Heart left ventricle (tissue), 16 donors: ENCODE measurements around the gene TIMM50. TPM values are rescaled to one million over a fixed set of nuclear protein-coding genes. Genes with fewer than 3 reads are reported as not detected.
A peak's percentile ranks its signal among the peaks of the same experiment; 100 is the strongest.

Experiments used
- ATAC-seq, 4 donors: fragments of 200-7000 bp; cut with Tn5 transposase; one replicate each; pipeline ENCODE4 v1.9.1; 2020 to 2022; ENCODE audit warnings: moderate library complexity in 4 of 4, mild to moderate bottlenecking in 3 of 4, moderate number of reproducible peaks in 1 of 4
- DNase-seq, 5 donors: peaks; one replicate each; pipeline ENCODE4 v3.0.0-alpha.2; 2020
- H3K27ac ChIP-seq, 12 donors: fragments of 200-600 bp; sonication (generic) in 4 of 12; one replicate each; pipeline versions ENCODE4 v1.5.0 to v1.8.0; 2016 to 2022; ENCODE audit warnings: mild to moderate bottlenecking in 2 of 12
- H3K27me3 ChIP-seq, 9 donors: fragments of 200-600 bp; sonication (generic) in 2 of 9; one replicate each; pipeline versions ENCODE4 v1.5.1 to v1.8.0; 2016 to 2022; ENCODE audit warnings: mild to moderate bottlenecking in 3 of 9
- H3K36me3 ChIP-seq, 9 donors: fragments of 200-600 bp; sonication (generic) in 2 of 9; one replicate each; pipeline versions ENCODE4 v1.5.0 to v1.8.0; 2018 to 2022; ENCODE audit warnings: mild to moderate bottlenecking in 2 of 9
- H3K4me1 ChIP-seq, 12 donors: fragments of 200-600 bp; sonication (generic) in 4 of 12; one replicate each; pipeline versions ENCODE4 v1.5.0 to v1.8.0; 2016 to 2022; ENCODE audit warnings: mild to moderate bottlenecking in 3 of 12
- H3K4me3 ChIP-seq, 12 donors: fragments of 200-600 bp; sonication (generic) in 4 of 12; one replicate each; pipeline versions ENCODE4 v1.5.0 to v1.8.0; 2017 to 2022; ENCODE audit warnings: mild to moderate bottlenecking in 9 of 12, moderate library complexity in 4 of 12
- H3K9me3 ChIP-seq, 12 donors: fragments of 200-600 bp; sonication (generic) in 4 of 12; one replicate each; pipeline versions ENCODE4 v1.5.0 to v1.8.0; 2016 to 2022; ENCODE audit warnings: mild to moderate bottlenecking in 1 of 12
- POLR2A ChIP-seq, 2 donors: fragments of 450-650 bp; IDR thresholded peaks; one replicate each; pipeline ENCODE4 v1.6.1; 2017; ENCODE audit warnings: antibody characterized with exemption in 2 of 2, mild to moderate bottlenecking in 2 of 2, moderate library complexity in 2 of 2
- WGBS, 4 donors: extraction: QIAGEN DNeasy Blood & Tissue Kit in 2 of 4; methylation state at CpG; one replicate each; pipeline versions ENCODE4 v1.1.5 to v1.1.7; 2013 to 2018; 5-methylcytosine and 5-hydroxymethylcytosine counted together
- intact Hi-C, 10 donors: fragments of 100-400 bp; cut with DNase I; formaldehyde crosslinking; loops; one replicate each; pipeline versions ENCODE4 v1.11.1 to v1.14.2; 2022
- polyA plus RNA-seq, 2 donors: library from polyadenylated mRNA; stranded (reverse); fragments of 200-250 nt; gene quantifications; one replicate each; pipeline ENCODE4 v1.2.3, GENCODE V29; 2013
- total RNA-seq, 9 donors: library from RNA; depleted of rRNA in 2 of 9; stranded (reverse); fragments of >200 nt in 2 of 9; fragmentation: NEBNext Ultra II Directional in 3 of 9; extraction: Animal tissue kit (Norgen Biotek cat#: 25700) in 3 of 9; gene quantifications; one replicate each; pipeline versions ENCODE4 v1.1.0 to v1.2.4, GENCODE V29; 2016 to 2023
- TF ChIP-seq, protein P1 (sequence below), 12 donors: fragments of 200-600 bp; sonication (generic) in 4 of 12; IDR thresholded peaks; one replicate each; pipeline versions ENCODE4 v1.5.0 to v1.8.0; 2018 to 2022; ENCODE audit warnings: antibody characterized with exemption in 12 of 12, mild to moderate bottlenecking in 5 of 12
- donor health status: ischemic (EF 13 %, LVEDD 7.1; RV severe dilation, severe dysfunction).
- donor health status: healthy with polysubstance abuse.
- donor health status: DM: no; HTN: yes; CAD: no.
- donor health status: DM: no; HTN: no; CAD: no.
- donor health status: ischemic (EF 25% LVEDD 6.9; RV normal size, moderate dysfunction).
- donor health status: ischemic (EF 25% LVEDD 5.7; RV mildly dilated, moderate dysfunction).
- donor health status: healthy.
- donor health status: DM: yes; HTN: yes; CAD: no.
- donor health status: ischemic (EF 35%, LVEDD 5.7; RV mildly dilated, moderate dysfunction).
- donor health status: nonischemic (EF 11% LVEDD 7.7; RV severe dilation, severe dysfunction).
- donor health status: DM: yes; HTN: yes; CAD: no.
- donor health status: PGD.
- donor health status: ischemic (EF 29% LVEDD 5.4; RV normal size, mild dysfunction).
- donor health status: nonischemic (EF 23%, LVEDD 6.1; RV moderate dilation, normal function).

Gene TIMM50
- total and polyA plus RNA-seq, 11 donors = 66.0 to 106 (median 77.5) TPM

DNA sequence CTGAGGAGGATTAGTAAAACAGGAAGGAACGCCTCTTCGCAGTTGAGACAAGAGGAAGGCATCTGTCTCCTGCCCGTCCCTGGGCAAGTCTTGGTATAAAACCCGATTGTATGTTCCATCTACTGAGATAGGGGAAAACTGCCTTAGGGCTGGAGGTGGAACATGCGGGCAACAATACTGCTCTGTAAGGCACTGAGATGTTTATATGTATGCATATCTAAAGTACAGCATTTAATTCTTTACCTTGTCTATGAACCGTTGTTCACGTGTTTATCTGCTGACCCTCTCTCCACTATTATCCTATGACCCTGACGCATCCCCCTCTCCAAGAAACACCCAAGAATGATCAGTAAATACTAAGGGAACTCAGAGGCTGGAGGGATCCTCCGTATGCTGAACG lies 722 bp upstream of the TIMM50 start:
- TF ChIP-seq, protein P1, sequence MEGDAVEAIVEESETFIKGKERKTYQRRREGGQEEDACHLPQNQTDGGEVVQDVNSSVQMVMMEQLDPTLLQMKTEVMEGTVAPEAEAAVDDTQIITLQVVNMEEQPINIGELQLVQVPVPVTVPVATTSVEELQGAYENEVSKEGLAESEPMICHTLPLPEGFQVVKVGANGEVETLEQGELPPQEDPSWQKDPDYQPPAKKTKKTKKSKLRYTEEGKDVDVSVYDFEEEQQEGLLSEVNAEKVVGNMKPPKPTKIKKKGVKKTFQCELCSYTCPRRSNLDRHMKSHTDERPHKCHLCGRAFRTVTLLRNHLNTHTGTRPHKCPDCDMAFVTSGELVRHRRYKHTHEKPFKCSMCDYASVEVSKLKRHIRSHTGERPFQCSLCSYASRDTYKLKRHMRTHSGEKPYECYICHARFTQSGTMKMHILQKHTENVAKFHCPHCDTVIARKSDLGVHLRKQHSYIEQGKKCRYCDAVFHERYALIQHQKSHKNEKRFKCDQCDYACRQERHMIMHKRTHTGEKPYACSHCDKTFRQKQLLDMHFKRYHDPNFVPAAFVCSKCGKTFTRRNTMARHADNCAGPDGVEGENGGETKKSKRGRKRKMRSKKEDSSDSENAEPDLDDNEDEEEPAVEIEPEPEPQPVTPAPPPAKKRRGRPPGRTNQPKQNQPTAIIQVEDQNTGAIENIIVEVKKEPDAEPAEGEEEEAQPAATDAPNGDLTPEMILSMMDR (IDR thresholded peaks at IDR 0.05) = no peak
- no peak for TF ChIP-seq POLR2A (IDR thresholded peaks at IDR 0.05)
- Histone ChIP-seq H3K27ac (peak overlapping the region; percentile 4 to 89 (median 82)), H3K36me3 (peaks cover 0 to 43% (median 32%) of the 10 kb centered on the region in 9 donors), H3K4me1 (peaks cover 0 to 26% (median 16%) of the 10 kb centered on the region in 12 donors), H3K4me3 (peak overlapping the region in 11 of 12 donors; percentile 75 to 100 (median 90)), H3K9me3 (no peaks in the 10 kb centered on the region), H3K27me3 (no peaks in the 10 kb centered on the region)
- 51 to 54% (median 52%) methylated on average over 10 of the region's 10 CpGs for WGBS, 4 donors
- DNase-seq (no peak), ATAC-seq (no peak)
- intact Hi-C loops = loop anchor here in 2 of 10 donors (5.0 to 10.0 kb wide), 2 partner anchors 43 to 55 kb away; partner anchors contain the start of genes EID2B (in 1 of the 2) and RPS16 (in 1 of the 2)

DNA sequence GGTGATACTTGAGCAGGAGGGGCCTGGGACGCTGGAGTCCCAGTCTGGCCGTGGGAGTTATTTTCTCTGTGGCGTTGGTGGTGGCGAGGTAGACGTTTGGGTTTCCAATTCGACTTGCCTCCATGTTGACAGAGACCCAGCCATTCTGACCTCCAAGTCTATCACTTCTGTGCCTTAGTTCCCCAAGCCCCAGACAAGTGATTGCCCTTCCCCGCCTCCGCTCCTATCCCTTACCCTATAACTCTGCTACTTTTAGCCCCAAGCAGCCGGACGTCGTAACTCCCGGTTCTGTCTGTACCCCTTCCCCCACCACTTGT lies 549 bp downstream of the TIMM50 start:
- H3K27me3 ChIP-seq = no peaks in the 10 kb centered on the region
- intact Hi-C loops = loop anchor here in 1 of 10 donors (5.0 kb wide), 1 partner anchor 44 kb away; the partner anchor contains the start of gene RPS16
- peaks cover 0 to 43% (median 39%) of the 10 kb centered on the region in 9 donors for H3K36me3 ChIP-seq
- H3K4me3 ChIP-seq = peak overlapping the region; percentile 75 to 100 (median 90)
- H3K4me1 ChIP-seq = peaks cover 0 to 19% (median 15%) of the 10 kb centered on the region in 12 donors
- peak in 1 of 4 donors; percentile 2 for ATAC-seq
- TF ChIP-seq, protein P1 (IDR thresholded peaks at IDR 0.05) = no peak
- TF ChIP-seq POLR2A (IDR thresholded peaks at IDR 0.05) = no peak
- no peaks in the 10 kb centered on the region for H3K9me3 ChIP-seq
- peak overlapping the region in 10 of 12 donors; percentile 63 to 89 (median 84) for H3K27ac ChIP-seq
- WGBS, 4 donors = 0 to 1% (median 0%) methylated on average over 11 to 12 of the region's 12 CpGs
- DNase-seq = no peak

DNA sequence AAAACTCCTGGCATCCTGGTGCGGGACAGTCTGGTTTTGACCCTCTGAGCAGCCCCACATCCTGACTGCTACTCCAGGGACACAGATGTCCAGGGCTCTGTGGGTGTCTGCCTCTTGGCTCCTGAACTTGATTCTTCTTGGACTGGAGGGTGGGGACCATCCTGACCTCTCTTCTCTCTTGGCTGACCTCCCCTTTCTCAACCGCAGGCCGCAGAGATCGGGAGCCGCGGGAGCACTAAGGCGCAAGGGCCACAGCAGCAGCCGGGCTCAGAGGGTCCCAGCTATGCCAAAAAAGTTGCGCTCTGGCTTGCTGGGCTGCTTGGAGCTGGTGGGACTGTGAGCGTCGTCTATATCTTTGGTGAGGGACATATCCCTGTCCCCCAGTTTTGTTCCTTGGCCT lies 1.0 kb downstream of the TIMM50 start:
- Histone ChIP-seq H3K27me3 (no peaks in the 10 kb centered on the region), H3K4me3 (peak overlapping the region; percentile 75 to 100 (median 90)), H3K4me1 (peaks cover 0 to 19% (median 15%) of the 10 kb centered on the region in 12 donors), H3K27ac (no peak overlapping the region), H3K36me3 (peaks cover 0 to 46% (median 40%) of the 10 kb centered on the region in 9 donors), H3K9me3 (no peaks in the 10 kb centered on the region)
- ATAC-seq (no peak), DNase-seq (no peak)
- TF ChIP-seq POLR2A (IDR thresholded peaks at IDR 0.05) = no peak
- TF ChIP-seq, protein P1 (IDR thresholded peaks at IDR 0.05) = no peak
- intact Hi-C loops = loop anchor here in 1 of 10 donors (5.0 kb wide), 1 partner anchor 44 kb away; the partner anchor contains the start of gene RPS16
- 66 to 72% (median 69%) methylated on average over 9 to 11 of the region's 11 CpGs for WGBS, 4 donors

DNA sequence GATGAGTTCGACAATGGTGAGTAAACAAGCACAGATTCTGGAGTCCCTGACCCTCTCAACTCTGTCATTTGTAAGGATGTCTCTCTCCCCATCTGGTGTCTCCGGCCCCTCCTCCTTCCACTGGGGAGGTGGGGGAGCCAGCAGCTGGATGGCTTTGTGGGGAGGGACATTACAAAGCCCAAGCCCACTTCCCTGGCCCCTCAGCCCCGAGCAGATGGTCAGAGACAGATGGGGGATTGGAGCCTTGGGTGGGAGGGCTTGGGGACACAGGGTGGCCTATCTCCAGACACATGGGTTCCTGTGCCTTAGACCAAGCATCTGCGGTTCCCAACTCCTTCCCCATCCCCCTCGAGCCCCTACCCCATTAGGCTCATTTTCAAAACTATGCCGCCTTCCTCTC lies 2.5 kb downstream of the TIMM50 start:
- peaks cover 0 to 55% (median 51%) of the 10 kb centered on the region in 9 donors for H3K36me3 ChIP-seq
- DNase-seq (no peak), ATAC-seq (no peak)
- intact Hi-C loops = loop anchor here in 1 of 10 donors (5.0 kb wide), 1 partner anchor 46 kb away; the partner anchor contains the start of gene RPS16
- H3K27me3 ChIP-seq = no peaks in the 10 kb centered on the region
- H3K9me3 ChIP-seq = no peaks in the 10 kb centered on the region
- TF ChIP-seq, protein P1 (IDR thresholded peaks at IDR 0.05) = no peak
- TF ChIP-seq POLR2A (IDR thresholded peaks at IDR 0.05) = no peak
- H3K4me1 ChIP-seq = peaks cover 0 to 19% (median 15%) of the 10 kb centered on the region in 12 donors
- H3K27ac ChIP-seq = no peak overlapping the region
- H3K4me3 ChIP-seq = no peak overlapping the region
- 73 to 89% (median 87%) methylated on average over 6 of the region's 6 CpGs for WGBS, 4 donors
